GM12891 (cell line): Measurements from ENCODE around the gene SLC13A5.
"Not testable (repeated sequence)": the region's sequence is repeated elsewhere in the genome, so short reads cannot be mapped to it uniquely, and the experiment has no call there.

ENCODE experiments used
- DNase-seq: peaks from one replicate; pipeline ENCODE4 v3.0.0; 2011; ENCODE audit warnings: low spot score; ENCODE audit not compliant: insufficient read length
- FAIRE-seq: peaks from 2 replicates; lab custom pipeline; 2011; peaks lifted over from hg19 to GRCh38; lab: Jason Lieb, UNC
- PAX5 ChIP-seq: IDR thresholded peaks from 2 replicates; pipeline ENCODE4 v1.6.1; 2011; ENCODE audit warnings: low read length, moderate library complexity, mild to moderate bottlenecking; ENCODE audit not compliant: insufficient read depth, severe bottlenecking
- POLR2A ChIP-seq: IDR thresholded peaks from 2 replicates; pipeline ENCODE4 v1.6.1; 2011; ENCODE audit warnings: low read depth, low read length, control low read depth
- POLR2AphosphoS5 ChIP-seq: IDR thresholded peaks from 2 replicates; pipeline ENCODE4 v1.6.1; 2011; ENCODE audit warnings: low read depth, low read length, control low read depth
- POU2F2 ChIP-seq: IDR thresholded peaks from 2 replicates; pipeline ENCODE4 v1.6.1; 2011; ENCODE audit warnings: low read depth, mild to moderate bottlenecking, control low read depth, low read length, moderate library complexity
- SPI1 ChIP-seq: IDR thresholded peaks from 2 replicates; pipeline ENCODE4 v1.6.1; 2011; ENCODE audit warnings: low read depth, low read length, control low read depth
- TAF1 ChIP-seq: IDR thresholded peaks from 2 replicates; pipeline ENCODE4 v1.6.1; 2011; ENCODE audit warnings: low read depth, low read length, control low read depth

The SLC13A5 gene

GRCh38 chr17:6702567-6703215 lies 10.5 kb downstream of the SLC13A5 start:
- DNase-seq (no peak), FAIRE-seq (no peak)
- TF ChIP-seq POU2F2 (no peak), POLR2A (no peak), TAF1 (no peak), POLR2AphosphoS5 (no peak), PAX5 (no peak), SPI1 (no peak)

- FAIRE-seq (peak; percentile 55), DNase-seq (peak; percentile 74)
- TF ChIP-seq TAF1 (no peak), POU2F2 (no peak), POLR2AphosphoS5 (no peak), SPI1 (no peak), POLR2A (no peak), PAX5 (no peak)
These were observed 11.4 kb downstream of the SLC13A5 start for GRCh38 chr17:6701719-6702118.

- DNase-seq: no peak
- TF ChIP-seq POLR2AphosphoS5 (no peak), TAF1 (no peak), POLR2A (no peak), PAX5 (no peak), SPI1 (no peak), POU2F2 (no peak)
- FAIRE-seq: no peak
These were observed 12.2 kb downstream of the SLC13A5 start for GRCh38 chr17:6700948-6701307.

- no peak for DNase-seq
- no peak for FAIRE-seq
- no peak for TF ChIP-seq POLR2A
- no peak for TF ChIP-seq POLR2AphosphoS5
- no peak for TF ChIP-seq TAF1
- TF ChIP-seq SPI1: no peak
- TF ChIP-seq PAX5: no peak
- TF ChIP-seq POU2F2: no peak
These were observed 12.9 kb downstream of the SLC13A5 start for GRCh38 chr17:6699997-6700947.

GRCh38 chr17:6698004-6698403 lies 15.2 kb downstream of the SLC13A5 start:
- TF ChIP-seq POLR2A (no peak), POU2F2 (no peak), TAF1 (no peak), PAX5 (no peak), SPI1 (no peak), POLR2AphosphoS5 (no peak)
- FAIRE-seq: no peak
- no peak for DNase-seq

- DNase-seq: no peak
- no peak for FAIRE-seq
- TF ChIP-seq SPI1: no peak
These were observed 16.3 kb downstream of the SLC13A5 start for GRCh38 chr17:6696906-6697305.

- no peak for FAIRE-seq
- TF ChIP-seq TAF1: no peak
- no peak for TF ChIP-seq POLR2A
- no peak for TF ChIP-seq SPI1
- no peak for TF ChIP-seq PAX5
- TF ChIP-seq POLR2AphosphoS5: no peak
- TF ChIP-seq POU2F2: no peak
These were observed 17.6 kb downstream of the SLC13A5 start for GRCh38 chr17:6695565-6695964.

GRCh38 chr17:6695051-6695450 lies 18.1 kb downstream of the SLC13A5 start:
- no peak for TF ChIP-seq POLR2AphosphoS5
- TF ChIP-seq TAF1: no peak
- no peak for TF ChIP-seq POU2F2
- TF ChIP-seq PAX5: no peak
- no peak for TF ChIP-seq POLR2A
- TF ChIP-seq SPI1: no peak
- DNase-seq (no peak), FAIRE-seq (no peak)

More at GRCh38 chr17:6695565-6695964, 17.6 kb downstream of the SLC13A5 start:
- no peak for DNase-seq

- not testable (repeated sequence) for FAIRE-seq, DNase-seq
These were observed 21.2 kb downstream of the SLC13A5 start for GRCh38 chr17:6691958-6692357.

- no peak for TF ChIP-seq POLR2A
- no peak for TF ChIP-seq TAF1
- no peak for TF ChIP-seq POU2F2
These were observed 21.6 kb downstream of the SLC13A5 start for GRCh38 chr17:6691546-6691945.

GRCh38 chr17:6690641-6691040 lies 22.5 kb downstream of the SLC13A5 start:
- TF ChIP-seq POLR2A (no peak), TAF1 (no peak)
- FAIRE-seq (no peak), DNase-seq (no peak)

More at GRCh38 chr17:6691546-6691945, 21.6 kb downstream of the SLC13A5 start:
- no peak for DNase-seq
- FAIRE-seq: no peak
